ENCODE data around the gene VEGFA.

DNA sequence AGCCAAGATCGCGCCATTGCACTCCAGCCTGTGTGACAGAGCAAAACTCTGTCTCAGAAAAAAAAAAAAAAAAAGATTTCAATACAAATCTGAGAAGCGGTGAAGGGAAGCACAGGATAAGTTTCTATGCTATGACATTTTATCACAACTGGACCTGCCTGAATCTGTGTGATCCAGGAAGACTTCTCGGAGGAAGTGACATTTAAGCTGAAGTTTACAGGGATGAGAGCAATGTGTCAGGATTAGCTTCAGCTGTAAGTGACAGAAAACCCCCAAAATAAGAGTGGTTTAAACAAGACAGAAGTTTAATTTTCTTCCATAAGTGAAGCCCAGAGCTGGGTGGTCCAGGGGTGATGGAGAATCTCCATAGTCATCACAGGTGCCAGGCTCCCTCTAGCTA, 49.0 kb upstream of the VEGFA start:
- TF ChIP-seq POLR2A (IDR thresholded peaks at IDR 0.05) = no peak
- TF ChIP-seq, protein P1, sequence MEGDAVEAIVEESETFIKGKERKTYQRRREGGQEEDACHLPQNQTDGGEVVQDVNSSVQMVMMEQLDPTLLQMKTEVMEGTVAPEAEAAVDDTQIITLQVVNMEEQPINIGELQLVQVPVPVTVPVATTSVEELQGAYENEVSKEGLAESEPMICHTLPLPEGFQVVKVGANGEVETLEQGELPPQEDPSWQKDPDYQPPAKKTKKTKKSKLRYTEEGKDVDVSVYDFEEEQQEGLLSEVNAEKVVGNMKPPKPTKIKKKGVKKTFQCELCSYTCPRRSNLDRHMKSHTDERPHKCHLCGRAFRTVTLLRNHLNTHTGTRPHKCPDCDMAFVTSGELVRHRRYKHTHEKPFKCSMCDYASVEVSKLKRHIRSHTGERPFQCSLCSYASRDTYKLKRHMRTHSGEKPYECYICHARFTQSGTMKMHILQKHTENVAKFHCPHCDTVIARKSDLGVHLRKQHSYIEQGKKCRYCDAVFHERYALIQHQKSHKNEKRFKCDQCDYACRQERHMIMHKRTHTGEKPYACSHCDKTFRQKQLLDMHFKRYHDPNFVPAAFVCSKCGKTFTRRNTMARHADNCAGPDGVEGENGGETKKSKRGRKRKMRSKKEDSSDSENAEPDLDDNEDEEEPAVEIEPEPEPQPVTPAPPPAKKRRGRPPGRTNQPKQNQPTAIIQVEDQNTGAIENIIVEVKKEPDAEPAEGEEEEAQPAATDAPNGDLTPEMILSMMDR (IDR thresholded peaks at IDR 0.05) = no peak
